T-cell (primary cell): ENCODE data around the gene RPL27. TPM values are rescaled to one million over a fixed set of nuclear protein-coding genes. Genes with fewer than 3 reads are reported as not detected.
A peak's percentile ranks its signal among the peaks of the same experiment; 100 is the strongest.

Source experiments
- ATAC-seq, 4 experiments: fragments of 200-7000 bp in 3 of 4; fragments of 150-1000 bp in 1 of 4; cut with Tn5 transposase; replicated peaks in 1 of 4; 1 replicate in 3 of 4; 2 replicates in 1 of 4; pipeline ENCODE4 v1.10.0; 2021; ENCODE audit warnings: moderate library complexity in 3 of 4, mild to moderate bottlenecking in 2 of 4, moderate number of reproducible peaks in 1 of 4
- CTCF ChIA-PET, 2 donors: fragments of 300-600 bp; sonication (Branson Sonifier 250); formaldehyde crosslinking; loops; one replicate each; lab custom pipeline; 2022; ENCODE audit warnings: antibody characterized with exemption in 2 of 2; lab: Charles Lee
- POLR2A ChIA-PET, 2 donors: fragments of 300-600 bp; sonication (Branson Sonifier 250); formaldehyde crosslinking; loops; one replicate each; lab custom pipeline; 2022; ENCODE audit warnings: antibody characterized with exemption in 2 of 2; lab: Charles Lee
- DNase-seq, 35 experiments: peaks; one replicate each; pipeline versions ENCODE4 v3.0.0 to v3.0.0-alpha.2; 2013 to 2023
- H3K27ac ChIP-seq: one replicate; pipeline ENCODE4 v1.5.1; 2013; ENCODE audit warnings: low read length
- H3K27me3 ChIP-seq, 2 experiments: replicated peaks in 1 of 2; 1 replicate in 1 of 2; 2 replicates in 1 of 2; pipeline versions ENCODE4 v1.6.1 to v1.7.0; 2013; ENCODE audit warnings: low read length in 1 of 2, mixed read lengths in 1 of 2; ENCODE audit not compliant: control insufficient read depth in 2 of 2, insufficient read depth in 2 of 2; ENCODE audit errors: extremely low read depth in 1 of 2
- H3K36me3 ChIP-seq, 2 donors: 1 replicate in 1 of 2; 2 replicates in 1 of 2; pipeline versions ENCODE4 v1.6.1 to v1.7.0; 2013; ENCODE audit warnings: low read length in 1 of 2; ENCODE audit not compliant: control insufficient read depth in 2 of 2, insufficient read depth in 1 of 2; ENCODE audit errors: extremely low read depth in 1 of 2
- H3K4me1 ChIP-seq, 2 experiments: 1 replicate in 1 of 2; 2 replicates in 1 of 2; pipeline versions ENCODE4 v1.6.1 to v1.7.0; 2013; ENCODE audit warnings: low read length in 2 of 2, mixed read lengths in 1 of 2; ENCODE audit not compliant: insufficient read depth in 2 of 2, control insufficient read depth in 1 of 2; ENCODE audit errors: extremely low read depth in 1 of 2
- H3K4me3 ChIP-seq, 2 donors: 1 replicate in 1 of 2; 2 replicates in 1 of 2; pipeline versions ENCODE4 v1.5.1 to v1.7.0; 2013; ENCODE audit warnings: mild to moderate bottlenecking in 2 of 2, low read length in 1 of 2, moderate library complexity in 1 of 2; ENCODE audit not compliant: control insufficient read depth in 1 of 2; ENCODE audit errors: extremely low read depth in 1 of 2
- H3K9me3 ChIP-seq: 2 replicates; pipeline ENCODE4 v1.7.0; 2013
- H3K27ac Mint-ChIP-seq, 2 donors: one replicate each; pipeline ENCODE4 v1.8.0; 2020 to 2021; ENCODE audit warnings: mild to moderate bottlenecking in 2 of 2, mixed read lengths in 2 of 2
- H3K27me3 Mint-ChIP-seq, 2 donors: one replicate each; pipeline ENCODE4 v1.8.0; 2021 to 2022; ENCODE audit warnings: mixed read lengths in 2 of 2
- H3K36me3 Mint-ChIP-seq: one replicate; pipeline ENCODE4 v1.8.0; 2021; ENCODE audit warnings: mixed read lengths
- H3K4me1 Mint-ChIP-seq, 3 donors: one replicate each; pipeline ENCODE4 v1.8.0; 2020 to 2022; ENCODE audit warnings: mixed read lengths in 3 of 3, mild to moderate bottlenecking in 1 of 3
- H3K4me3 Mint-ChIP-seq, 3 donors: one replicate each; pipeline ENCODE4 v1.8.0; 2020 to 2022; ENCODE audit warnings: mild to moderate bottlenecking in 3 of 3, mixed read lengths in 3 of 3, moderate library complexity in 3 of 3
- H3K9me3 Mint-ChIP-seq, 3 donors: one replicate each; pipeline ENCODE4 v1.8.0; 2020 to 2022; ENCODE audit warnings: mixed read lengths in 3 of 3
- WGBS: methylation state at CpG from one replicate; pipeline ENCODE4 v1.1.5; 2013; ENCODE audit warnings: missing lambda C conversion rate; ENCODE audit not compliant: insufficient coverage; 5-methylcytosine and 5-hydroxymethylcytosine counted together
- total RNA-seq, 35 experiments: library from RNA in 6 of 35; stranded (reverse) in 6 of 35; fragments of 120-200 nt in 1 of 35; gene quantifications; one replicate each; pipeline versions ENCODE4 v1.2.1 to v1.2.4 and lab custom pipeline; 2013 to 2026

Gene RPL27
- total RNA-seq, 5 donors from 2014 or later (not counting 1 experiment from before 2014, with no cell fraction given): 1,254 to 1,790 (median 1,710) TPM

DNA sequence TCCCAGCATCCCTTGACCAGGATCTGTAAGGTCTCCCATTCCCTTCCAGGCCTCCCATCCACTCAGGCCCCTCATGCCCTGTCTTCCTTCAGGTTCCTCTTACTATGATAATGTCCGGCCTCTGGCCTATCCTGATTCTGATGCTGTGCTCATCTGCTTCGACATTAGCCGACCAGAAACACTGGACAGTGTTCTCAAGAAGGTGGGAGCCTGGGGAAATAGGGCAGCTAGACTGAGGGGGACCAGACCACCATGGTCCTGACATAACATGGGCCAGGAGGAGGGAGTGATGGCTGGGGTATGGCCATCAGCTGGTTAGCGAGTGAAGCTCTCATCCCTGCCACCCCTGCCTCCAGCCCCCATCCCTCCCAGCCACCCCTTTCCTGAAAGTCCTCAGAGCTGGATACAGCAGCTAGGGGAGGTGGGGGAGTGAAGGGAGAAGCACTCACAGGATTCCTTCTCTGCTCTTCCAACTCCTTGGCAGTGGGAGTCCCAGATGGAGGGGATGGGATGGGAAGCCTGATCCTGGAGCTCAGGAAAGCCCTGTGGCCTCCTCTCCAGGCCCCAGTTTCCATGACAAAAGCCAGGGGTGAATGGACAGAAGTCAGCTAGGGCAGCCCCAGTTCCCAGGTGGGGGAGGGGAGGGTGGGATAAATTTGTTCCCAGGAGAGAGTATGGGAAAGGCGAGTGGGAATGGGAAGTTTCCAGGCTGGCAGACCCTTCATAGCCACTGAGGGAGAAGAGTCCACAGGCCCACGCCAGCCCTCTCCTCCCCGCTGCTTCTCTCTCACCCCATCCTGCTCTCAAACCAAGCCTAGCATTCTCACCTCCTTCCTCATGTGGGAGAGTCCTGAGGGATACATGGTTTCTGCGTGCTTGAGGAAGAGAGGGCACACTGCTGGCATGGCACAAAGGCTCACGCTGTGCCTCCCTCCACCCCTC, 29.1 kb downstream of the RPL27 start:
- Histone ChIP-seq H3K4me3 (no peak overlapping the region), H3K27me3 (no peaks in the 10 kb centered on the region), H3K4me1 (peaks cover 0 to 30% of the 10 kb centered on the region in 2 experiments), H3K27ac (no peak overlapping the region), H3K9me3 (no peaks in the 10 kb centered on the region), H3K36me3 (no peaks in the 10 kb centered on the region)
- no peak for DNase-seq
- ChIA-PET POLR2A (no interaction called here), CTCF (no interaction called here)
- H3K4me3 Mint-ChIP-seq: no peak overlapping the region
- peak overlapping the region in 1 of 2 donors; percentile 54 for H3K27ac Mint-ChIP-seq
- H3K9me3 Mint-ChIP-seq: no peaks in the 10 kb centered on the region
- peaks cover 8 to 16% (median 14%) of the 10 kb centered on the region in 3 donors for H3K4me1 Mint-ChIP-seq
- ATAC-seq: no peak
- no peaks in the 10 kb centered on the region for H3K27me3 Mint-ChIP-seq
- 100% methylated on average over 3 of the region's 9 CpGs for WGBS
- no peaks in the 10 kb centered on the region for H3K36me3 Mint-ChIP-seq

DNA sequence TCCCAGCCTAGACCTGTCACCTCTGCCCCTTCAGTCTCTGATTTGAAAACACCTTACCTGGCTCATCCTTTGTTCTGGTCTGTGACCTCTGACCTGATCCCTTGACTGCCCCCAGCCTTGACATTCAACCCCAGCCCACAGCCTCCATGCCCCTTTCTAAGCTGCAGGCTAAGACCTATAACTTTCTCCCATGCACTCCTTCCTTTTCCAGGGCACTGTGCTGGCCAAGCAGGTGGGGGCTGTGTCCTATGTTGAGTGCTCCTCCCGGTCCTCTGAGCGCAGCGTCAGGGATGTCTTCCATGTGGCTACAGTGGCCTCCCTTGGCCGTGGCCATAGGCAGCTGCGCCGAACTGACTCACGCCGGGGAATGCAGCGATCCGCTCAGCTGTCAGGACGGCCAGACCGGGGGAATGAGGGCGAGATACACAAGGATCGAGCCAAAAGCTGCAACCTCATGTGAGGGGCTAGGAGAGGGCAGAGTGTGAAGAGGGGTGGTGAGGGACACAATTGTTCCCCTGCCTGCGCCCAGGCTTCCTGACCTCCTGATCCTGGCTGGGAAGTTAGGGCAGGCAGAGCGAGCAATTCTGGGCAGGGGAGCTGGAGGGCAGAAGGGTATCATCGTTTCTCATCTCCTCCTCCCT, 30.1 kb downstream of the RPL27 start:
- ChIA-PET CTCF (no interaction called here), POLR2A (no interaction called here)
- 93% methylated on average over 14 of the region's 17 CpGs for WGBS
- peaks cover 0 to 23% of the 10 kb centered on the region in 2 experiments for H3K4me1 ChIP-seq
- H3K27ac ChIP-seq: no peak overlapping the region
- H3K4me3 ChIP-seq: no peak overlapping the region
- Mint-ChIP-seq H3K4me3 (no peak overlapping the region), H3K27ac (no peak overlapping the region), H3K9me3 (no peaks in the 10 kb centered on the region), H3K36me3 (no peaks in the 10 kb centered on the region), H3K27me3 (no peaks in the 10 kb centered on the region), H3K4me1 (peaks cover 8 to 16% (median 14%) of the 10 kb centered on the region in 3 donors)
- H3K27me3 ChIP-seq: no peaks in the 10 kb centered on the region
- H3K36me3 ChIP-seq: no peaks in the 10 kb centered on the region
- no peak for DNase-seq
- no peaks in the 10 kb centered on the region for H3K9me3 ChIP-seq
- ATAC-seq: no peak

DNA sequence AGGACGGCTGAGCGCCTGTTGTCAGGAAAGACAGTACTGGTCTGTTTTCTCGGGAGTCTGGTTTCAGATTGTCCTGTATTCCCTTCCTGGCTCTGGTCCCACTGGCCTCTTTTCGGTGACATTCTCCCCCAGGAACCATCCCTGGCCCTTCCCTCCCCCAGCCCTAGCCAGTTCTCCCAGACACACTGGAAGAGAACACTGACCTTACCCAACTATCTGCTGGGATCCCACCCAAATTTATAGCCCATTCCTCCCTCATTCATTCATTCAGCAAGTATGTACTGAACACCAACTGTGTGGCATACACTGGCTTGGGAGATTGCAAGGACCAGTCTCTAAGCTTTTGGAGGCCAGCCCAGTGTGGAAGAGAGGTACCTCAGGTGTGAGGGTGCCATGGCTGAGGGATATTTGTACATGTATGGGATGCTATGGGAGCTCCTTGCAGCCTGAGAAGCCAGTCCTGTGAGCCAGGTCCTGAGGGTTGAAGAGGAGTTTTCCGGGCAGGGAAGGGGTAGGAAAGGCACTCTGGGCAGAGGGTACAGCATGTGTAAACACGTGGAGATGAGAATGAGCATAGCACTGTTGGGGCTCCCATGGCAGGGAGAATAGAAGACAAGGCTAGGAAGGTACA, 32.0 kb downstream of the RPL27 start:
- Histone ChIP-seq H3K4me1 (peaks cover 0 to 6% of the 10 kb centered on the region in 2 experiments), H3K36me3 (no peaks in the 10 kb centered on the region), H3K4me3 (no peak overlapping the region), H3K9me3 (no peaks in the 10 kb centered on the region), H3K27me3 (no peaks in the 10 kb centered on the region), H3K27ac (no peak overlapping the region)
- ChIA-PET POLR2A (no interaction called here), CTCF (interaction anchor here in 1 of 2 donors (0.6 kb wide), 1 partner anchor 602 kb away, joined by 3 read pairs; no protein-coding TSS in a partner anchor)
- Mint-ChIP-seq H3K4me1 (peaks cover 0 to 4% (median 2%) of the 10 kb centered on the region in 3 donors), H3K27me3 (no peaks in the 10 kb centered on the region), H3K9me3 (no peaks in the 10 kb centered on the region), H3K36me3 (no peaks in the 10 kb centered on the region), H3K27ac (no peak overlapping the region), H3K4me3 (no peak overlapping the region)
- no peak for DNase-seq
- WGBS: 82% methylated on average over 6 of the region's 6 CpGs
- no peak for ATAC-seq

DNA sequence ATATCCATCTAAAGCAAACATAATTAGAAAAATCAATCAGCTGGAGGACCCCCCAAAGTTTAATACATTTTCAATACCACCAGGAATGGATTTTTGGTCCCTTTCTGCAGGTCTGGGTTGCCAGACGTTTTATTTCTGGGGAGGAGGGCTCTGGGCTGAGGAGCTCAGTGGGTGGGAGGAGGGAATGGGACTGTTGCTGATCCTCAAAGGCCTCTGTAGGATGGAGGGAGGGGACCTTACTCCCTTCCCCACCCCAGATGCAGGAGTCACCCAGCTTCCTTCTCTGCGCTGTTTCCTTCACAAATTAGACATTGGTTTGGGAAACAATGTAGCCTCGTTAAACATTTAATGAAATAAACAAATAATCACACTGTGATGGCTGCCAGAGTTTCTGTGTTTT, 33.4 kb downstream of the RPL27 start:
- ATAC-seq: no peak
- H3K9me3 ChIP-seq: no peaks in the 10 kb centered on the region
- no peak for DNase-seq
- CTCF ChIA-PET: no interaction called here
- H3K4me3 ChIP-seq: no peak overlapping the region
- H3K36me3 Mint-ChIP-seq: no peaks in the 10 kb centered on the region
- H3K4me1 ChIP-seq: no peaks in the 10 kb centered on the region
- POLR2A ChIA-PET: no interaction called here
- H3K27ac Mint-ChIP-seq: no peak overlapping the region
- no peaks in the 10 kb centered on the region for H3K27me3 ChIP-seq
- H3K4me1 Mint-ChIP-seq: no peaks in the 10 kb centered on the region
- no peaks in the 10 kb centered on the region for H3K9me3 Mint-ChIP-seq
- no CpG with 5 or more reads among the region's 3 CpGs for WGBS
- no peaks in the 10 kb centered on the region for H3K36me3 ChIP-seq
- H3K27ac ChIP-seq: no peak overlapping the region
- H3K27me3 Mint-ChIP-seq: no peaks in the 10 kb centered on the region
- H3K4me3 Mint-ChIP-seq: no peak overlapping the region

DNA sequence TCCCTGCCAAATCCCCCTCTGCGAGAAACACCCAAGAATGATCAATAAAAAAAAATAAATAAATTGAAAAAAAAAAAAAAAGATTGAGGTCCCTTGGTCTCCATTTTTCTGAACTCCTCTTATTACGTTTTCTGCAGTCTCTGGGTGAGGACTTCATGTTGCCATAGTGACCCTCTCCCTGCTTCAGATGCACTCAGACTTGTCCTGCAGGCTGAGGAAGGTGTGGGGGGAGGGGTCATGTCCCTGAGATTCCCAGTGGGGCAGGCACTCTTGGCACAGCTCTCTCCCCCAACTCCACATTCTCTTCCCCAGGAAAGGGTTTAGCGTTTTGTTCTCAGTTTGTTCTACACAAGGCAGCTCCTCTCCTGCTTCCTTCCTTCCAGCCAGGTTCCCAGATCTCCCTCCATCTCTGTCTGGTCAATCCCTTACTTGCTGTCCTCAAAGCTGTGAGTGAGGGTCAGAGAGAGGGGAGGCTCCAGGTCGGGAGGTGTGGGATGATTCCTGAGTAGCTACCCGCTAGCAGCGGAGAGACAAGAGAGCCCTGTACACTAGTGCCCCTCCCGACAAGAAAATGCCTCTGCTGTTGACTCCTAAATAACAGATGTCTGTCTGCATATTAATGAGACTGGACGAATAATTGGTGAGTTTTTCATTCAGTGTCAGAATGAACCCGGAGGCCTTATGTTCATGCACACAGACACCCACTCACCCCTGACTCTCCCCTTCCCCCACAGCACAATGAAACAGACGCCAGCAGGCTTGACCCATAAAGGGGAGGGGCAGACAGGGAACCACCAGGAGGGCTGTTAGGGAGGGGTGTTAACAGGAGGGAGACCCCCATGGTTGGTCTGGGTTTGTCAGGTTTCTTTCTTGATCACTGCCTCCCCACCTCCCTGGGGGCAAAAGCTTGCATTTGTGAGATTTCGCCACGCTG, 36.0 kb downstream of the RPL27 start:
- H3K27me3 ChIP-seq: no peaks in the 10 kb centered on the region
- DNase-seq (no peak), ATAC-seq (no peak)
- H3K9me3 ChIP-seq: no peaks in the 10 kb centered on the region
- no peak overlapping the region for H3K4me3 Mint-ChIP-seq
- H3K4me1 ChIP-seq: no peaks in the 10 kb centered on the region
- ChIA-PET POLR2A (interaction anchor here in 1 of 2 donors (0.7 kb wide), 1 partner anchor 358 kb away, joined by 7 read pairs; no protein-coding TSS in a partner anchor), CTCF (interaction anchor here in 1 of 2 donors (0.6 kb wide), 1 partner anchor 114 kb away, joined by 3 read pairs; no protein-coding TSS in a partner anchor)
- no peak overlapping the region for H3K27ac ChIP-seq
- no peaks in the 10 kb centered on the region for H3K27me3 Mint-ChIP-seq
- H3K36me3 ChIP-seq: no peaks in the 10 kb centered on the region
- H3K36me3 Mint-ChIP-seq: no peaks in the 10 kb centered on the region
- no peaks in the 10 kb centered on the region for H3K9me3 Mint-ChIP-seq
- no peak overlapping the region for H3K27ac Mint-ChIP-seq
- no peaks in the 10 kb centered on the region for H3K4me1 Mint-ChIP-seq
- WGBS: 80% methylated on average over 7 of the region's 12 CpGs
- no peak overlapping the region for H3K4me3 ChIP-seq
